GM18907 (cell line): Measurements from ENCODE around the gene PPM1K.

Experiments
- ATAC-seq: cut with Tn5 transposase; IDR thresholded peaks from one replicate; pipeline ENCODE4 v1.9.1; 2021; ENCODE audit warnings: mild to moderate bottlenecking, moderate library complexity; ENCODE audit not compliant: unreplicated experiment

The PPM1K gene

GRCh38 chr4:88223516-88223915 lies 60.8 kb downstream of the PPM1K start:
- no peak for ATAC-seq

DNA sequence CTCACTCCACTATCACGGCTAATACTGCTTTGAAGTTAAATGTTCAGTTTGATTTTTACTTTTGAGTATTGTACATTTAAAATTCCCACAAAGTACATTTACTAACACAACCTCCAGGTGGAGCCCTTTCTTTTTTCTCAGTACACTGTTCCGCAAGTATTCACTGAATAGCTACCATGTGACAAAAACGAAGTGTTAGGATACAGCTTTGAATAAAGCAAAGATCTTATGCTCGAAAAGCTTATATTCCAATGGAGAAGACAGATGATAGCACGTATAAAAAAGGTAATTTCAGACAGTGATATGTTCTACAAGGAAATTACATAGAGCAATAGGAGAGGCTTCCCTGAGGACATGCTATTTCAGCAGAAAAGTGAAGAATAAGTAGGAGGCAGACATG lies 65.3 kb downstream of the PPM1K start:
- no peak for ATAC-seq

- ATAC-seq: no peak
These were observed 67.2 kb downstream of the PPM1K start for GRCh38 chr4:88217169-88217568.

- ATAC-seq: no peak
These were observed 68.0 kb downstream of the PPM1K start for GRCh38 chr4:88216395-88216794.

GRCh38 chr4:88215351-88215750 lies 69.0 kb downstream of the PPM1K start:
- no peak for ATAC-seq

DNA sequence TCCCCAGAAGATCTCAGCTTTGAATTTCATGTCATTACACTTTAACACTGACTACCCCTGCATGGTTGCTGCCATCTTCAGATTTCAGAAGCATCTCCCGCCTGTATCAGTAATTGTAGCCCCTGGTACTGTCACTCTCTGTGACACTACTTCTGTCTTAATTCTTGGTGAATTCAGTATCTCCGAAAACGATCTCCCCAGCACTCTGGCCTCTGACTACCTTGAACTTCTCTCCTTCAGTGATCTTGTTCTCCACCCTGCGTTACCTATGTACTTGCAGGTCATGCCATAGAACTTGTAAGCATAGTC lies 72.2 kb downstream of the PPM1K start:
- no peak for ATAC-seq

GRCh38 chr4:88211473-88212252 lies 72.7 kb downstream of the PPM1K start:
- no peak for ATAC-seq

DNA sequence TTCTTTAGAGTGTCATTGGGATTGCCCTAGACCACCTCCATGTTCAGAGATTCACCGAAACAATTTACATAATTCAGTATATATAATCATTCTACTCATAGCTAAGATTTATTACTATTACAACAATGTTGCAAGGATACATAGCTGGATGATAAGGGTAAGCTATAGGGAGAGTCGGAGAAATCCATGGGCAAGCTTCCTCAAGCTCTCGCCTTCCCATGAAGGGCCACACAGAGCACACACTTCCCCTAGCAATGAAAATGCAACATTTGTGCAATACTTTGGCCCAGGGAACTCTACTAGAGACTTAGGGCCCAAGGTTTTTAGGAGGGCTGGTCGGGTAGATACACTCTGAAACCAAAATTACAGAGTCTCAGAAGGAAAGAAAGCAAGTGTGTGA lies 76.2 kb downstream of the PPM1K start:
- ATAC-seq: no peak
